Stimulated activated CD4-positive, alpha-beta T cell treated with anti-CD3 and anti-CD28 coated beads, Interleukin-12 subunit alpha, Interleukin-12 subunit beta, amount 100 ng/mL, for 48 hours (primary cell): ENCODE measurements around the gene CDCP2.
"Not testable (repeated sequence)": the region's sequence is repeated elsewhere in the genome, so short reads cannot be mapped to it uniquely, and the experiment has no call there.

Experiments
- DNase-seq, 3 donors: peaks; one replicate each; pipeline ENCODE4 v3.0.0-alpha.2; 2020; ENCODE audit warnings: low read depth in 2 of 3, low spot score in 1 of 3

The CDCP2 gene

GRCh38 chr1:54168206-54168965 is 15.6 kb upstream of the CDCP2 start:
- DNase-seq, result no peak

DNA sequence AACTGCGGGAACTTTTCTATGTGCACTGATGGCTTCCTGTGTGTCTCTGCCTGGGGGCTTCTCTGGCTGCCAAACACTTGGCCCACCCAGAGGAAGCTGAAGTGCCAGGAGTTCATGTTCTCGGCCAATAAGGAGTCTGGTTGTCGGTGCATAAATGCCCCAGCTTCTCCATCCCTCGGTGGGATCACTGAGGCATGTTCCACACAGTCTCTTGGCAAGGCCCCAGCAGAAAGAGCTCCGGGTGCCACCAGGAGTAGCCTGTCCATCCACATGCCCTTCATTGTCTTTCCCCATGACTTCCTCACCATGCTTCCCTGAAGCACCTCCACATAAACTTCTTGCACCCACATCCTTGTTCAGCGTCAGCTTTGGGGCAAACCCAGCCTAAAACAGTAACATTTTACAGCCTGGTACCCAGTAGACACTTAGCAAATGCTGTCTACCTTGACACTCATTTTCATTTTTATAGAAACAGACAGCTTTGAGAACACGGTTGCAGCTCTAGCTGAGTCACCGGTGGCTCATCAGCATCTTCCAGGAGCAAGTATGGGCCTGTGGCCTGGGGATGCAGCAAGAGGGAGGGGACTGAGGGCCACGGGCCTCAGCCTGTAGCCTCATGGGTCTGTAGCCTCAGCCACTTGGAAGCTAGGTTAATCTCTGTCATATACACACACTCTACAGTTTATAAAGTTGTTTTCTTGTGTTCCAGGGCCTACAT is 14.8 kb upstream of the CDCP2 start:
- DNase-seq, result no peak

DNA sequence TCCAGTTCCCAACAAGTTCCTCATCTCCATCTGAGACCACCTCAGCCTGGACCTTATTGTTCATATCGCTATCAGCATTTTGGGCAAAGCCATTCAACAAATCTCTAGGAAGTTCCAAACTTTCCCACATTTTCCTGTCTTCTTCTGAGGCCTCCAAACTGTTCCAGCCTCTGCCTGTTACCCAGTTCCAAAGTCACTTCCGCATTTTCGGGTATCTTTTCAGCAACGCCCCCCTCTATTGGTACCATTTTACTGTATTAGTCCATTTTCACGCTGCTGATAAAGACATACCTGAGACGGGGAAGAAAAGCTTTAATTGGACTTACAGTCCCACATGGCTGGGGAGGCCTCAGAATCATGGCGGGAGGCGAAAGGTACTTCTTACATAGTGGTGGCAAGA is 13.6 kb upstream of the CDCP2 start:
- not testable (repeated sequence) for DNase-seq

GRCh38 chr1:54165146-54165545 is 12.3 kb upstream of the CDCP2 start:
- no peak for DNase-seq

DNA sequence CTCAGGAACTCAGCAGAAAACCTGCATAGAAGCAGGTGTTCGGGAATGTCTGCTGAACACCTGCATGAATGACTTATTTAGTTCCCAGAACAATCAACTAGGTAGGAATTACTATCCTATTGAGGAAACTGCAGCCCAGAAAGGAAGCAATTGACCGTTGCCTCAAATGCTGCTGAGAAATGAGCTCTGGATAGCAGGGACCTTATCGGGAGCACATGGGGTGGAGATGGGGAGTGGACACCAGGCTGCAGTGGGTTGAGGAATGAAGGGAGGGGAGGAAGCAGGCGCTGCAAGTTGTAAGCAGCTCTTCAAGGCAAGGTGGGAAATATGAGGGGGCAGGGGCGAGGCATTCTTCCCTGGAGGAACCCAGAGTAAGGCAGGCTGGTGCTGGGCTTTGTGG is 10.8 kb upstream of the CDCP2 start:
- no peak for DNase-seq

DNA sequence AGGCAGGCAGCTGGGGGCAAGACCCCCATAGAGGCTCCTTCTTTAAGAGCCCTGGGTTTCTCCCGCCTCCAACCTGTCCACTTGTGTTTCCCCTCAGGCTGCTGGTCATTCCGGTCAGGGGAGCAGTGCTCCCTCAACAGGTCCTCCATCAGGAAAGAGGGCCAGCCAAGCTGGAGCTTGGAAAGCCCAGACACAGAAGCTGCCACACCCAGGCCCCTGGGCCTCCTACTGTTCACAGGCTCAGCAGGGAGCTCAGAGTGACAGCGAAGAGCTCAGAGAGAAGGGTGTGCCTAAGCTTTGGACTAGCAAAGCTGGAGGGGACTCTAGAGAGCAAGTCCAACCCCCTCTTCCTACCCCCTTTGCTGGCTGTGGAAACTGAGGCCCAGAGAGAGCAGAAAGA is 10.3 kb upstream of the CDCP2 start:
- DNase-seq, result no peak

GRCh38 chr1:54161495-54162168 is 8.8 kb upstream of the CDCP2 start:
- no peak for DNase-seq

DNA sequence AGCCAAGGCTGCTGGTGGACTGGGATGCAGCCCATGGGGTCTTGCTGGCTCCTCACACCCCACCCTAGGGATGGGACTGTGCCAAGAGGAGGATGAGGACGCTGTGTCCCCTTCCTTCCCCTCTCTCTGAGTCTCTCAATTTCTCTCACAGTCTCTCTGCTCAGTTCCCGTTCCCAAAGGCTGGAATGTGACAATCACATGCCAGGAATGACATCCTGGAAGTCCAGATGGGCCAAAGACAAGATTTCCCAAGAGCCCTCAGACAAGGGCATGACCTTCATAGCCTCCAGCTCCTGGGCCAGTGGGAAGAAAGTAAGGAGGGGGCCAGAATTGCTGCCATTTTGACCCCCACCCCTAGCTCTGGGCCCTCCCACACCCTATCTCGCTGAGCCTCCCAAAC is 7.6 kb upstream of the CDCP2 start:
- DNase-seq, result no peak

GRCh38 chr1:54159733-54160316 is 7.0 kb upstream of the CDCP2 start:
- DNase-seq, result no peak

DNA sequence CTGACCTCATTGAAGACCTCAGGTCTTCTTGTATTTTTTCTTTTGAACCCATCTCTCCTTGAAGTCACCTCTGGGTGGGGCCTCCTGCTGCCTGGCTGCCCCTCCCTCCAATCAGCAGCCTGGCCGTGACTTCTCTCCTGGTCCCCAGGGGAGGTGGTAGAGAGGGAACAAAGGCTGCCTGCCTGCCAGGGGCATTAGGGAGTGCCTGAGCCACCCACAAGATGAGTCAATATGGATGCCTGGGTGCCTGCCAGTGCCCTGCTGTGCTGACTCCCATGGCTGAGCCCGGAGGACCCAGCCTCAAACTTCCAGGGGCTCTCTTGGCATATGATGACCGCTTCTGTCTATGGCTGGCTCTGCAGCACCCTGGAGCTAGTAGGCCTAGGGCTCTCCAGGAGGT is 5.3 kb upstream of the CDCP2 start:
- DNase-seq, result no peak

DNA sequence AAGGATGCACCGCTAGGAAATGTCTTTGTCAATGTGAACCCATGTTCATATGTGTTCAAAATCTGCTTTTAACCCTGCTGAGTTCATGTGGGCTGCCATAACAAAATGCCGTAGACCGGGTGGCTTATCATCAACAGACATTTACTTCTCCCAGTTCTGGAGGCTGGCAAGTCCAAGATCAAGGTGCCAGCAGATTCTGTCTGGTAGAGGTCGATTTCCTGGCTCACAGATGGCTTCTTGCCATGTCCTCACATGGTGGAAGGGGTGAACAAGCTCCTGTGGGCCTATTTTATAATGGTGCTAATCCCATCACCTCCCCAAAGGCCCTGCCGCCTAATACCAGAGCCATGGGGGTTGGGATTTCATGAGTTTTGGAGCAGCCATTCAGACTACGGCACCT is 4.6 kb upstream of the CDCP2 start:
- no peak for DNase-seq

DNA sequence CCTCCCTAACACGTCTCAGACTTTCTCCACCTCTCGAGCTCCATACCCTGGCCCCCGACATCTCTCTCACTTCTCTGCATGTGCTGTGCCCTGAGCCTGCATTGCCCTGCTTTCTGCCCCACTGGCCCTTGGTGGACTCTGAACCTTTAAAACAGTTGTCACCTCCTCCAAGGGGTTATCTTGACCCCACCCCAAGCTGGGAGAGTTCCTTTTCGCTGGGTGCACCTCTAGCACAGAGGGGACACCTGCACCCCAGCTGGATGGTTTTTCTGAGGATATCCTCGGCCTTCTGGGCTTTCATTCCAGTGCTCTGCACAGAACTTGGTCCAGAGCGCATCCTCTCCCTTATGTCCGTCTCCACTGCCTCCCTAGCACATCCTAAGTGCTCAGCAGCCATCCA is 4.2 kb upstream of the CDCP2 start:
- no peak for DNase-seq

DNA sequence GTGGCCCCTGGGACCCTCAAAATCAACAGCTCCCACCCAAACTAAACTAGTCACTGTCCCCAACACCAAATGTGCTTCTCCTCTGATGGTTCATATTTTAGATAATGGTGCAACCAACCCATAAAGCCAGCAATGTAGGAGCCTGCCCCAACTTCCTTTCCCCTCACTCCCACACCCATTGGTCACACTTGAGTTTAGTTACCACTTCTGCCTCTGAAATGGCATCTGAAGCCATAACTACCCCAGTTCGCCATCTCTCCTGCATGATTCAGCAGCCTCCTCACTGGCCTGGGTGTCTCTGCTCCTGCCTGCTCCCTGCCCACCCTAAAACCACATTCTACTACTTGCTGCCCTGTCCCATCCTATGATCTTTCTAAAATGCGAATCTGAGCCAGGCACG is 3.4 kb upstream of the CDCP2 start:
- no peak for DNase-seq

- DNase-seq, result no peak
These were observed 987 bp upstream of the CDCP2 start for GRCh38 chr1:54153535-54154439.

- no peak for DNase-seq
These were observed 1.8 kb downstream of the CDCP2 start for GRCh38 chr1:54151013-54151412.

DNA sequence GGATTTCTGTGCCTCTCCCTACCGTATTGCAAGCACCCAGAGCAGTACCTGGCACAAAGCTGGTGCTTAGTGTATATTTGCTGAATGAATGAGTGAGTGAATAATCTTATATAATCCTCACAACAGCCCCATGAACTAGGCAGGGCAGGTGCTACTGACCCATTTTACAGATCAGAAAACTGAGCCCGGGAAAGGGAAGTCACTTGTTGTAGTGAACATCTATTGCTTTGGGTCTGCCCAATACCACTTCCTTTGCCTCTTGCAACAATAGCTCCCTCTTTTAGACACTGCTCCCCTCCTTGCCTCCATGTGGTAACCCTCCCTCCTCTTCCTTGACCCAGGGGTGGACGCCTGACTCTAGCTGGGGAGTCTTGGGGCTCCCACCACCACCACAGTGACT is 3.1 kb downstream of the CDCP2 start:
- no peak for DNase-seq

DNA sequence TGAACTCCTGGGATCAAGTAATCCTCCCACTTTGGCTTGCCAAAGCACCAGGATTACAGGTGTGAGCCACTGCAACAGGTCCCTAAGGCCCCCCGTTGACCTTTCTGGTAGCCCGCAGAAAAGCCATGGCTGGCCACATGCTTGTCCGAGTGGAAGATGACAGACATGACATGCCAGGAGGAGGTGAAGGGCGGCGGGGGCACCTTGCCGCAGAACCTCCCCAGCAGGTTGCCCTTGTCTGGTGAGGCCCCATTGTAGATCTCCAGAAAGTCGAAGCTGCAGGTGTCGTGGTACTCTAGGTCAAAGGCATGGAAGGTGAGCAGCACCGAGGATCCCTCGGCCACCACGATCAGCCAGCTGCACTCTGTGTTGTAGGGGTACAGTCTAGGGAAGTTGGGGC is 8.4 kb downstream of the CDCP2 start:
- DNase-seq, result no peak

GRCh38 chr1:54142146-54142900 is 10.5 kb downstream of the CDCP2 start:
- DNase-seq, result no peak

- no peak for DNase-seq
These were observed 13.1 kb downstream of the CDCP2 start for GRCh38 chr1:54139711-54140110.

DNA sequence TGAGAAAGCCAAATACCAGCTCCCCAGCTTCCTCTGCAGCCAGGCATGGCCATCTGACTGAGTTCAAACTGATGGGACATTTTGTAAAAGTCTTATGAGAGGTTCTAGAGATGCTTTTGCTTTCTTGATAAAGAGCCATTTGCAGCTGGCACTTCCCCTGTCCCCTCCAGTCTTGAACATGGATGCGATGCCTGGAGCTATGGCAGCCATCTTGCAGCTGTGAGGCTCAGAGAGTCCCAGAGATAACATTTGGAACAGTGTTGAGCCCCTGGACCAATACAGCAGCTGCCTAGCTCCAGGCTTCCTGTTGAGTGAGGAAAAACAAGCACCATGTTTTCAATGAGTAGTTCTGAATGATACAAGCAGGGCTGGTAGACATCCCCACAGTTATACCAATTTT is 13.8 kb downstream of the CDCP2 start:
- DNase-seq, result no peak
